Trophoblast cell (in vitro differentiated cells and primary cell): ENCODE data around the gene PMM1.

ENCODE experiments used
- DNase-seq, 2 donors: peaks; one replicate each; pipeline ENCODE4 v3.0.0-alpha.2; 2016
- H2AFZ ChIP-seq: 2 replicates; pipeline ENCODE4 v1.6.1; 2013; ENCODE audit warnings: low read length, moderate library complexity, mild to moderate bottlenecking; ENCODE audit not compliant: insufficient read depth, poor library complexity
- H2AK5ac ChIP-seq: 2 replicates; pipeline ENCODE4 v1.6.1; 2013; ENCODE audit warnings: mild to moderate bottlenecking, low read length
- H2BK120ac ChIP-seq: 2 replicates; pipeline ENCODE4 v1.6.1; 2013; ENCODE audit warnings: low read length, mild to moderate bottlenecking, moderate library complexity; ENCODE audit not compliant: insufficient read depth, poor library complexity
- H2BK12ac ChIP-seq: 2 replicates; pipeline ENCODE4 v1.6.1; 2013; ENCODE audit warnings: mild to moderate bottlenecking, low read length, moderate library complexity
- H2BK5ac ChIP-seq: 2 replicates; pipeline ENCODE4 v1.6.1; 2013; ENCODE audit warnings: low read length, low read depth, moderate library complexity, mild to moderate bottlenecking; ENCODE audit not compliant: poor library complexity
- H3K14ac ChIP-seq: 2 replicates; pipeline ENCODE4 v1.6.1; 2013; ENCODE audit warnings: mild to moderate bottlenecking, low read length
- H3K18ac ChIP-seq: 2 replicates; pipeline ENCODE4 v1.6.1; 2013; ENCODE audit warnings: mild to moderate bottlenecking, low read length
- H3K23ac ChIP-seq: 2 replicates; pipeline ENCODE4 v1.6.1; 2013; ENCODE audit warnings: low read length
- H3K27ac ChIP-seq: 2 replicates; pipeline ENCODE4 v1.5.1; 2013; ENCODE audit warnings: low read depth, mild to moderate bottlenecking, inconsistent platforms, low read length, moderate library complexity
- H3K27me3 ChIP-seq: 2 replicates; pipeline ENCODE4 v1.6.1; 2013; ENCODE audit warnings: inconsistent platforms, mild to moderate bottlenecking, low read length, moderate library complexity; ENCODE audit not compliant: insufficient read depth
- H3K36me3 ChIP-seq, 2 experiments: 1 replicate in 1 of 2; 2 replicates in 1 of 2; pipeline ENCODE4 v1.6.1; 2013; ENCODE audit warnings: low read length in 2 of 2, mild to moderate bottlenecking in 2 of 2, moderate library complexity in 1 of 2; ENCODE audit not compliant: insufficient read depth in 2 of 2, control insufficient read depth in 1 of 2
- H3K4ac ChIP-seq: 2 replicates; pipeline ENCODE4 v1.6.1; 2013; ENCODE audit warnings: low read depth, mild to moderate bottlenecking, low read length, moderate library complexity
- H3K4me1 ChIP-seq, 2 experiments: 1 replicate in 1 of 2; 2 replicates in 1 of 2; pipeline ENCODE4 v1.6.1; 2013; ENCODE audit warnings: low read length in 2 of 2, mild to moderate bottlenecking in 2 of 2, moderate library complexity in 1 of 2; ENCODE audit not compliant: insufficient read depth in 2 of 2, control insufficient read depth in 1 of 2
- H3K4me2 ChIP-seq: 2 replicates; pipeline ENCODE4 v1.6.1; 2013; ENCODE audit warnings: inconsistent platforms, mild to moderate bottlenecking, low read length, moderate library complexity
- H3K4me3 ChIP-seq: 2 replicates; pipeline ENCODE4 v1.5.1; 2013; ENCODE audit warnings: mild to moderate bottlenecking, low read depth, low read length, inconsistent platforms
- H3K79me1 ChIP-seq: one replicate; pipeline ENCODE4 v1.6.1; 2013; ENCODE audit warnings: low read length
- H3K79me2 ChIP-seq: 2 replicates; pipeline ENCODE4 v1.6.1; 2013; ENCODE audit warnings: low read length, mild to moderate bottlenecking; ENCODE audit not compliant: control insufficient read depth, insufficient read depth, poor library complexity
- H3K9ac ChIP-seq: 2 replicates; pipeline ENCODE4 v1.6.1; 2013; ENCODE audit warnings: mild to moderate bottlenecking, low read length
- H3K9me3 ChIP-seq: 2 replicates; pipeline ENCODE4 v1.6.1; 2013; ENCODE audit warnings: low read depth, mild to moderate bottlenecking, control low read depth, inconsistent platforms, low read length; ENCODE audit not compliant: insufficient read depth
- H4K12ac ChIP-seq: 2 replicates; pipeline ENCODE4 v1.6.1; 2013; ENCODE audit warnings: low read depth, mild to moderate bottlenecking, low read length, moderate library complexity
- H4K8ac ChIP-seq: 2 replicates; pipeline ENCODE4 v1.6.1; 2013; ENCODE audit warnings: low read depth, mild to moderate bottlenecking, low read length, moderate library complexity
- H4K91ac ChIP-seq: one replicate; pipeline ENCODE4 v1.6.1; 2013; ENCODE audit warnings: low read depth, mild to moderate bottlenecking, low read length, moderate library complexity
- WGBS: extraction: QIAGEN DNeasy Blood & Tissue Kit; methylation state at CpG from one replicate; pipeline ENCODE4 v1.1.7; 2013; ENCODE audit warnings: missing lambda C conversion rate; ENCODE audit not compliant: insufficient read length, insufficient coverage; ENCODE audit errors: extremely low coverage; 5-methylcytosine and 5-hydroxymethylcytosine counted together

PMM1 gene

GRCh38 chr22:41562461-41562860 lies 27.2 kb downstream of the PMM1 start:
- H4K12ac ChIP-seq, result no peak overlapping the region
- no peak overlapping the region for H3K4ac ChIP-seq
- no peak overlapping the region for H3K9ac ChIP-seq
- no peak overlapping the region for H3K4me3 ChIP-seq
- H3K23ac ChIP-seq, result no peak overlapping the region
- H3K27me3 ChIP-seq, result no peaks in the 10 kb centered on the region
- no peak for DNase-seq
- no peak overlapping the region for H3K14ac ChIP-seq
- no peaks in the 10 kb centered on the region for H3K36me3 ChIP-seq
- no peak overlapping the region for H2AFZ ChIP-seq
- peak overlapping the region; percentile 10 for H4K91ac ChIP-seq
- no CpG with 5 or more reads among the region's 4 CpGs for WGBS
- peak overlapping the region; percentile 37 for H3K18ac ChIP-seq
- H2BK5ac ChIP-seq, result no peak overlapping the region
- H2BK12ac ChIP-seq, result peak overlapping the region; percentile 32
- H3K27ac ChIP-seq, result no peak overlapping the region
- no peak overlapping the region for H4K8ac ChIP-seq
- H3K4me2 ChIP-seq, result peak overlapping the region; percentile 35
- peaks cover 8% of the 10 kb centered on the region for H3K79me1 ChIP-seq
- peaks cover 2% of the 10 kb centered on the region for H3K79me2 ChIP-seq
- H2BK120ac ChIP-seq, result peak overlapping the region; percentile 23
- H2AK5ac ChIP-seq, result peak overlapping the region; percentile 39
- H3K4me1 ChIP-seq, result peaks cover 24 to 39% of the 10 kb centered on the region in 2 experiments
- H3K9me3 ChIP-seq, result no peaks in the 10 kb centered on the region

DNA sequence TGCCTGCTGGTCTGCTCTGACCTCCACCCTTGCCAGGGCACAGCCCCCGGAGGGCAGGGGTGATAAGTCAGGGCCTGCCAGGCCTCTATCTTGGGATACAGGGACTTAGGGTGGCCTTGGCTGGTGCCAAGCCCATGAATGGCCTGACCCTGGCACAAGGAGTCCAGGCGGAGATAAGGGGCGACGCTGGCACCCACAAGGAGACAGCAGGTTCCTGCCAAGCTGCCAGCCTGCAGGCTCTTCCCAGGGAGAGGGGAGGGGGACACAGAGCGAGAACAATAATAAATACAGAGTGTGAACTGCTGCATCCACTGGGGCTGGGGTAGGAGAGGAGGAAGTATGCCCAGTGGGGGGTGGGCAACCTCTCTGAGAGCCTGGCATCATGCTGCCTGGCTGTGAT lies 27.9 kb downstream of the PMM1 start:
- peak overlapping the region; percentile 51 for H3K4me2 ChIP-seq
- peak overlapping the region; percentile 67 for H4K91ac ChIP-seq
- peak overlapping the region; percentile 18 for H3K9ac ChIP-seq
- H3K23ac ChIP-seq, result no peak overlapping the region
- no peak overlapping the region for H4K12ac ChIP-seq
- H3K27ac ChIP-seq, result peak overlapping the region; percentile 18
- no peak overlapping the region for H2AFZ ChIP-seq
- no peak overlapping the region for H3K4ac ChIP-seq
- no peak overlapping the region for H3K4me3 ChIP-seq
- H2BK5ac ChIP-seq, result no peak overlapping the region
- peak overlapping the region; percentile 63 for H2BK12ac ChIP-seq
- no CpG with 5 or more reads among the region's 5 CpGs for WGBS
- peak overlapping the region; percentile 29 for H3K14ac ChIP-seq
- peak overlapping the region; percentile 60 for H2AK5ac ChIP-seq
- no peak overlapping the region for H3K18ac ChIP-seq
- no peaks in the 10 kb centered on the region for H3K36me3 ChIP-seq
- DNase-seq, result no peak
- H3K9me3 ChIP-seq, result no peaks in the 10 kb centered on the region
- peaks cover 8% of the 10 kb centered on the region for H3K79me1 ChIP-seq
- no peak overlapping the region for H4K8ac ChIP-seq
- H3K27me3 ChIP-seq, result no peaks in the 10 kb centered on the region
- peaks cover 2% of the 10 kb centered on the region for H3K79me2 ChIP-seq
- peaks cover 24 to 39% of the 10 kb centered on the region in 2 experiments for H3K4me1 ChIP-seq
- peak overlapping the region; percentile 26 for H2BK120ac ChIP-seq

DNA sequence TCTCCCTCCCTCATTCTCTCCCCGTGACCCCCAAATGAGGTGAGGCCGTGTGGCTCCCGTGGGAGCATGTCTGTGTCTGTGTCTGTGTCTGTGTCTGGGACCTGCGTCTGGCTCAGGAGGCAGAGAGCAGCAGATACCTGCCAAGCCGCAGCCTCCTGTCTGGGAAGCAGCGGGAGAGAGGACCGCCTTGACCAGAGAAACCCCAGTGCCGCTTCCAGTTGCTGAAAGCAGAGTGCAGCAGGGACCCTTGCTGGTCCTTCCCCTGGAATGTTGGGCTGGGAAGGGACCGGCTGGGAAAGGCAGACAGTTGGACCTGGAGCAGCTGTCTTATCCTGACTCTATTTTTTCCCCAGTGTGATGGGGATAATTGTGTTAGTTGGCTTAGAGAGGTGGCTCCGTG lies 28.3 kb downstream of the PMM1 start:
- Histone ChIP-seq H2BK120ac (peak overlapping the region; percentile 26), H2BK5ac (no peak overlapping the region), H3K4me1 (peaks cover 24 to 39% of the 10 kb centered on the region in 2 experiments), H2AFZ (no peak overlapping the region), H2BK12ac (peak overlapping the region; percentile 28), H3K4me2 (peak overlapping the region; percentile 51), H2AK5ac (peak overlapping the region; percentile 60), H4K12ac (no peak overlapping the region), H3K79me2 (peaks cover 2% of the 10 kb centered on the region), H3K4ac (no peak overlapping the region), H3K36me3 (no peaks in the 10 kb centered on the region), H3K27ac (peak overlapping the region; percentile 50), H3K4me3 (peak overlapping the region; percentile 32), H3K14ac (peak overlapping the region; percentile 29), H3K18ac (peak overlapping the region; percentile 26), H4K91ac (peak overlapping the region; percentile 67), H4K8ac (peak overlapping the region; percentile 5), H3K79me1 (peaks cover 8% of the 10 kb centered on the region), H3K9ac (no peak overlapping the region), H3K23ac (no peak overlapping the region), H3K9me3 (no peaks in the 10 kb centered on the region), H3K27me3 (no peaks in the 10 kb centered on the region)
- no peak for DNase-seq
- WGBS, result no CpG with 5 or more reads among the region's 10 CpGs

GRCh38 chr22:41560095-41560471 lies 29.6 kb downstream of the PMM1 start:
- no CpG with 5 or more reads among the region's 6 CpGs for WGBS
- Histone ChIP-seq H3K4me3 (no peak overlapping the region), H3K4me2 (peak overlapping the region; percentile 40), H2BK120ac (no peak overlapping the region), H3K27ac (peak overlapping the region; percentile 11), H3K23ac (no peak overlapping the region), H3K27me3 (no peaks in the 10 kb centered on the region), H4K12ac (no peak overlapping the region), H3K18ac (no peak overlapping the region), H2AK5ac (no peak overlapping the region), H3K9me3 (no peaks in the 10 kb centered on the region), H3K4ac (no peak overlapping the region), H4K91ac (no peak overlapping the region), H3K36me3 (no peaks in the 10 kb centered on the region), H3K14ac (peak overlapping the region; percentile 59), H2BK5ac (no peak overlapping the region), H4K8ac (no peak overlapping the region), H3K4me1 (peaks cover 24 to 34% of the 10 kb centered on the region in 2 experiments), H3K79me1 (peaks cover 8% of the 10 kb centered on the region), H2BK12ac (no peak overlapping the region), H2AFZ (no peak overlapping the region), H3K9ac (no peak overlapping the region), H3K79me2 (peaks cover 2% of the 10 kb centered on the region)
- DNase-seq, result no peak
